Activated naive CD4-positive, alpha-beta T cell treated with anti-CD3 and anti-CD28 coated beads, Interleukin-2, amount 10 ng/mL, durations not matched to agents 7 days and 5 days (primary cell): ENCODE results near the gene SLC25A39.
"Not testable (repeated sequence)": the region's sequence is repeated elsewhere in the genome, so short reads cannot be mapped to it uniquely, and the experiment has no call there.

Experiments used
- CTCF ChIA-PET: fragments of 350-600 bp; sonication (Branson Sonifier 250); formaldehyde crosslinking; loops from one replicate; lab custom pipeline; 2021; ENCODE audit warnings: antibody characterized with exemption; lab: Charles Lee
- DNase-seq: peaks from one replicate; pipeline ENCODE4 v3.0.0-alpha.2; 2020
- H3K27ac Mint-ChIP-seq: one replicate; pipeline ENCODE4 v1.8.0; 2021; ENCODE audit warnings: mild to moderate bottlenecking, moderate library complexity, mixed read lengths
- H3K27me3 Mint-ChIP-seq: one replicate; pipeline ENCODE4 v1.8.0; 2021; ENCODE audit warnings: mild to moderate bottlenecking, mixed read lengths
- H3K36me3 Mint-ChIP-seq: one replicate; pipeline ENCODE4 v1.8.0; 2021; ENCODE audit warnings: mixed read lengths
- H3K4me1 Mint-ChIP-seq: one replicate; pipeline ENCODE4 v1.8.0; 2021; ENCODE audit warnings: mixed read lengths
- H3K4me3 Mint-ChIP-seq: one replicate; pipeline ENCODE4 v1.8.0; 2021; ENCODE audit warnings: mild to moderate bottlenecking, moderate library complexity, mixed read lengths
- H3K9me3 Mint-ChIP-seq: one replicate; pipeline ENCODE4 v1.8.0; 2021; ENCODE audit warnings: mixed read lengths

Gene SLC25A39

DNA sequence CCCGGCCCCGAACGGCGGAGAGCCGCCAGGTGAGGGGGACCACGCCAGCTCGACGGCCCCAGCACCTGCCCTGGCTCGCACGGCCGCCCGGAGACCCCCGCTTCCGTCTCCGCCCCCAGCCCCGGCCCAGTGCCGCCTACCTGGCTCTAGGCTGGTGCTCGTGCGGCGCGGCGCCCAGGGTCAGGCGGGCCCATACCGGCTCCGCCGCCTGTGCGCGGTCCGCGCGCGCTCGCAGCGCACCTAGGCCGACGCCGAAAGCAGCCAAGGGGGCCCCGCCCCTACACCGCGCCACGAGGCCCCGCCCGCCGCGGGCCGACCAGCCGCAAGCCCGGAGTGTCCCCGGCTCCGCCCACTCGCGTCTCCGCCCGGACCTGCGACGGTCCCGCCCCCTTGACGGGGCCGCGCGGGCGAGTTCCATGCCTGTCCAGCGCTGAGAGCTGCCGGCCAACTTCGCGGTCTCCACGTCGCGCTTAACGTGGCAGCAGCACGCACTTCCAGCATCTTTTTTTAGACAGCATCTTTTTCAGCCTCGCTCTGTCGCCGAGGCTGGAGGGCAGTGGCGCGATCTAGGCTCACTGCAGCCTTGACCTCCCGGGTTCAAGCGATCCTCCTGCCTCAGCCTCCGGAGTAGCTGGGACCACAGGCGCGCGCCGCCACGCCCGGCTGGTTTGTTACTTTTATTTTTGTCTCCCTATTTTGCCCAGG lies at the start of gene SLC25A39:
Gene SLC25A39 (minus strand): TSS at position 253 of the 705 bp plus-strand sequence. CDS start 1,261 bp downstream, outside the sequence.
- H3K4me3 Mint-ChIP-seq = peak within 1 kb of the TSS; percentile 87
- H3K4me1 Mint-ChIP-seq = peaks cover 35% of the 10 kb centered on the region

DNA sequence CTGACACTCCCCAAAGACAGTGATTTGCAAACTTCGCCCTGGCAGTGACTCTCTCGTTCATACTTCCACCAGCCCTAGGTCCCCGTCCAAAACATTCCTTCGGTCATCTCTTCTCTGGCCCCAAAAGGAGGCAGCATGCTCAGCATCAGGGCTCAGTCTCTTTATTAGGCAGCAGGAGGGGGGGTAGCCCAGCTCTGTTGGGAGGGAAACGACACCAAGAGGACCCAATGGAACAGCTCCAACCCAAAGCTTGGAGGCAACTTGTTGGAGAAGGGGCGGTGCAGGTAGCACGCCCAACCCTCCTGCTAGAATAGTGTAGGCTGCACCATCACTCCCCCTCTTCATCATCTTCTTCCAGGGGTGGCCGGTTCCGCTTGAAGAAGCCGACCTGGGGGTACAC lies 47.4 kb upstream of the SLC25A39 start:
- peaks cover 6% of the 10 kb centered on the region for H3K4me1 Mint-ChIP-seq
- H3K27me3 Mint-ChIP-seq = peaks cover 66% of the 10 kb centered on the region
- no peak overlapping the region for H3K4me3 Mint-ChIP-seq
- no peaks in the 10 kb centered on the region for H3K36me3 Mint-ChIP-seq
- DNase-seq = no peak
- H3K27ac Mint-ChIP-seq = no peak overlapping the region
- CTCF ChIA-PET = interaction anchor here (0.9 kb wide), 1 partner anchor 29 kb away, joined by 3 read pairs; no protein-coding TSS in a partner anchor
- H3K9me3 Mint-ChIP-seq = no peaks in the 10 kb centered on the region

More for the DNA sequence above, at the start of gene SLC25A39:
- CTCF ChIA-PET = interaction anchor here (0.9 to 4.6 kb wide), 2 partner anchors 108 to 115 kb away, joined by 3 to 30 read pairs; no protein-coding TSS in a partner anchor
- H3K27me3 Mint-ChIP-seq = no peaks in the 10 kb centered on the region
- no peaks in the 10 kb centered on the region for H3K36me3 Mint-ChIP-seq
- H3K27ac Mint-ChIP-seq = peak within 1 kb of the TSS; percentile 99
- H3K9me3 Mint-ChIP-seq = no peaks in the 10 kb centered on the region
- peak; percentile 93 for DNase-seq

- CTCF ChIA-PET = interaction anchor here (0.6 to 2.3 kb wide), 5 partner anchors 51 to 160 kb away, joined by 3 to 9 read pairs (median 4); no protein-coding TSS in a partner anchor
- not testable (repeated sequence) for H3K27ac Mint-ChIP-seq
Observed at GRCh38 chr17:44369414-44370023, 44.9 kb upstream of the SLC25A39 start.

GRCh38 chr17:44368391-44369243 lies 44.0 kb upstream of the SLC25A39 start:
- not testable (repeated sequence) for H3K4me3 Mint-ChIP-seq, H3K36me3 Mint-ChIP-seq, H3K27ac Mint-ChIP-seq, H3K9me3 Mint-ChIP-seq, H3K4me1 Mint-ChIP-seq, DNase-seq
- CTCF ChIA-PET = interaction anchor here (0.6 to 1.9 kb wide), 4 partner anchors 8 to 154 kb away, joined by 3 to 7 read pairs (median 5); no protein-coding TSS in a partner anchor
- H3K27me3 Mint-ChIP-seq = peaks cover 71% of the 10 kb centered on the region

More at GRCh38 chr17:44369414-44370023, 44.9 kb upstream of the SLC25A39 start:
- peak; percentile 44 for DNase-seq
- H3K9me3 Mint-ChIP-seq, H3K4me1 Mint-ChIP-seq, H3K36me3 Mint-ChIP-seq, H3K4me3 Mint-ChIP-seq: not testable (repeated sequence)
- peaks cover 70% of the 10 kb centered on the region for H3K27me3 Mint-ChIP-seq

DNA sequence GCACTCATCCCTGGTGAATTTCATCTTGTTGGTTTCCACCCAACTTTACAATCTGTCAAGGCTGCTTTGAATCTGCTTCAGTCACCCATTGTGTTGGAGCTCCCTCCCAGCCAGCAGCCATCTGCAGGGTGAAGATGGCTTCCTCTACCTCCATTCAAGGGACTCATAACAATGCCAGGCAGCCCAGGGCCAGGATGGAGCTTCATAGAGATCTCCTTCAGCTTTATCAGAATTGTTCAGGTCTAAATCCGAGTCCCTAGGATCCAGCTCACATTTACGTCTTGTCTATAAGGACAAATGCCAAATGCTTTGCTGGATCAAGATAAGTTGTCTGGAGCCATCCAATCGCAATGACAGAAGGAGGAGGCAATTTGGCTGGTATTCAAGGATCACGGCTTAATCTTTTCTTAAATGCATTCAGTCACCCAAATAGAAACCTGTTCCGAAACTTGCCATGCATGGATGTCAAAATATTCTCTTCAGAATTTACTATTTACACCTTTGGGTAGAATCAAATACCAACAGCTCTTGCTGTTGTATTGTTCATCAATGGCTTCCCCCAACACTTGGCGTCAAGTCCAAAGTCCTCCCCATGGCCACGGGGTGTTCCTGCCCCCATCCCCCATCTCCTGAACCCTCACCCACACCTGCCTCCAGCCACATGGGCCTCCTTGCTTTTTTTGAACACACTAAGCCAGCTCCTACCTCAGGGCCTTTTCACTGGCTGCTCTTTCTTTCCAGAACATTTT lies 42.8 kb upstream of the SLC25A39 start:
- CTCF ChIA-PET = interaction anchor here (1.8 to 1.9 kb wide), 3 partner anchors 9 to 12 kb away, joined by 4 to 7 read pairs (median 7); no protein-coding TSS in a partner anchor
- no peak overlapping the region for H3K27ac Mint-ChIP-seq

DNA sequence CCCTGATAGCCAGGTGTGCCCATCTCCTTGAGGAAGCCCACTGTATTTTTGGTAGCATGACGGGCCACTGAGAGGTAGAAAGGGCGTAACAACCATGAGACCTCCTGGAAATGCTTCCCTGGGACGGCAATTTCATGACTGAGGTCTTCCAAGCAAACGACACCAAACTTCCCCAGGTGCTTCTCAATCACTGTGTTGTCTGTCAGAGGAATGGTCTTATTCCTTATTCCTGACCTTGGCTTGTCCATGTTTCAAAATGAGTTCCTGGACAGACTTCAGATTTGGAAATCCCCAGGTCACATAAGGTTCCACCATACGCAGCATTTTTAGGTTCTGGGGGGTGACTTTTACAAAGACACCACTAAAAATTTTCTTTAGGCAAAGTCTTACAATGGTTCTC lies 40.4 kb upstream of the SLC25A39 start:
- CTCF ChIA-PET = interaction anchor here (1.1 kb wide), 1 partner anchor 12 kb away, joined by 4 read pairs; no protein-coding TSS in a partner anchor
- not testable (repeated sequence) for H3K4me3 Mint-ChIP-seq, H3K9me3 Mint-ChIP-seq, H3K4me1 Mint-ChIP-seq, DNase-seq, H3K27ac Mint-ChIP-seq, H3K36me3 Mint-ChIP-seq
- H3K27me3 Mint-ChIP-seq = peaks cover 84% of the 10 kb centered on the region

More for the DNA sequence above, 42.8 kb upstream of the SLC25A39 start:
- Mint-ChIP-seq H3K4me3 (no peak overlapping the region), H3K9me3 (no peaks in the 10 kb centered on the region), H3K4me1 (peaks cover 8% of the 10 kb centered on the region), H3K36me3 (no peaks in the 10 kb centered on the region), H3K27me3 (peaks cover 78% of the 10 kb centered on the region)
- DNase-seq = no peak

GRCh38 chr17:44363613-44364159 lies 39.1 kb upstream of the SLC25A39 start, which contains the start of gene FAM171A2:
TSS of gene FAM171A2 (minus strand) at chr17:44363853. CDS start at chr17:44363714, 139 bp downstream.
- peak; percentile 74 for DNase-seq
- H3K9me3 Mint-ChIP-seq = no peaks in the 10 kb centered on the region
- peaks cover 2% of the 10 kb centered on the region for H3K4me1 Mint-ChIP-seq
- no peak within 1 kb of the TSS for H3K27ac Mint-ChIP-seq
- peak within 1 kb of the TSS; percentile 76 for H3K4me3 Mint-ChIP-seq
- CTCF ChIA-PET = interaction anchor here (0.7 to 5.1 kb wide), 6 partner anchors 9 to 152 kb away, joined by 3 to 34 read pairs (median 4); no protein-coding TSS in a partner anchor
- peaks cover 89% of the 10 kb centered on the region for H3K27me3 Mint-ChIP-seq
- no peaks in the 10 kb centered on the region for H3K36me3 Mint-ChIP-seq

- CTCF ChIA-PET = interaction anchor here (0.7 to 5.1 kb wide), 8 partner anchors 8 to 153 kb away, joined by 3 to 34 read pairs (median 3); no protein-coding TSS in a partner anchor
- H3K27me3 Mint-ChIP-seq = peaks cover 95% of the 10 kb centered on the region
- peak; percentile 52 for DNase-seq
Observed at GRCh38 chr17:44362949-44363612, 38.5 kb upstream of the SLC25A39 start.

DNA sequence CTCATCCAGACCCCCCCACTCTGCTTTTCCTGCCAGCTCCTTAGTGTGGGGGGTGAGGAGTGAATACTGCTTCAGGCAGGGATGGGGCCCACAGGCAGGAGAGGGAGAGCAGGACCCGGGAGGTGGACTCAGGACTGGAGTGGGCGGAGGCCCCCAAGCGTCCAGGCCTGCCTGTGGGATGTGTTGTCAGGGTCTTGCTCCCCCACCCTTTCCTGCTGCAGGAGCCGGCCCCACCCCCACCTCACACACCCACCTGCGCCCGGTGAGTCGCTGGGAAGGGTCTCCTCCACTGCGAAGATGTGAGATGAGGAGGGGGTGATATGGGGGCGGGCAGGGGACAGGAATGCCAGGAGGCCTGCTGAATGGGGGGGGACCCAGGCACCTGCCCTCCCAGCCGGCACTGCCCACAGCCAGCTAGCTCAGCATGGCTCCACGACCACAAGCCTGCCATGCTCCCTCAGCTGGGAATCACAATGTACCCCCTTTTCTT lies 37.9 kb upstream of the SLC25A39 start:
- H3K36me3 Mint-ChIP-seq = no peaks in the 10 kb centered on the region
- peaks cover 2% of the 10 kb centered on the region for H3K4me1 Mint-ChIP-seq
- no peak overlapping the region for H3K27ac Mint-ChIP-seq
- CTCF ChIA-PET = interaction anchor here (0.6 to 5.1 kb wide), 6 partner anchors 8 to 152 kb away, joined by 3 to 34 read pairs (median 4); no protein-coding TSS in a partner anchor
- H3K4me3 Mint-ChIP-seq = peak overlapping the region; percentile 14
- H3K27me3 Mint-ChIP-seq = peaks cover 93% of the 10 kb centered on the region
- no peaks in the 10 kb centered on the region for H3K9me3 Mint-ChIP-seq
- no peak for DNase-seq

More at GRCh38 chr17:44362949-44363612, 38.5 kb upstream of the SLC25A39 start:
- H3K9me3 Mint-ChIP-seq = no peaks in the 10 kb centered on the region
- H3K4me1 Mint-ChIP-seq = peaks cover 2% of the 10 kb centered on the region
- H3K27ac Mint-ChIP-seq = no peak overlapping the region
- H3K4me3 Mint-ChIP-seq = peak overlapping the region; percentile 66
- no peaks in the 10 kb centered on the region for H3K36me3 Mint-ChIP-seq

DNA sequence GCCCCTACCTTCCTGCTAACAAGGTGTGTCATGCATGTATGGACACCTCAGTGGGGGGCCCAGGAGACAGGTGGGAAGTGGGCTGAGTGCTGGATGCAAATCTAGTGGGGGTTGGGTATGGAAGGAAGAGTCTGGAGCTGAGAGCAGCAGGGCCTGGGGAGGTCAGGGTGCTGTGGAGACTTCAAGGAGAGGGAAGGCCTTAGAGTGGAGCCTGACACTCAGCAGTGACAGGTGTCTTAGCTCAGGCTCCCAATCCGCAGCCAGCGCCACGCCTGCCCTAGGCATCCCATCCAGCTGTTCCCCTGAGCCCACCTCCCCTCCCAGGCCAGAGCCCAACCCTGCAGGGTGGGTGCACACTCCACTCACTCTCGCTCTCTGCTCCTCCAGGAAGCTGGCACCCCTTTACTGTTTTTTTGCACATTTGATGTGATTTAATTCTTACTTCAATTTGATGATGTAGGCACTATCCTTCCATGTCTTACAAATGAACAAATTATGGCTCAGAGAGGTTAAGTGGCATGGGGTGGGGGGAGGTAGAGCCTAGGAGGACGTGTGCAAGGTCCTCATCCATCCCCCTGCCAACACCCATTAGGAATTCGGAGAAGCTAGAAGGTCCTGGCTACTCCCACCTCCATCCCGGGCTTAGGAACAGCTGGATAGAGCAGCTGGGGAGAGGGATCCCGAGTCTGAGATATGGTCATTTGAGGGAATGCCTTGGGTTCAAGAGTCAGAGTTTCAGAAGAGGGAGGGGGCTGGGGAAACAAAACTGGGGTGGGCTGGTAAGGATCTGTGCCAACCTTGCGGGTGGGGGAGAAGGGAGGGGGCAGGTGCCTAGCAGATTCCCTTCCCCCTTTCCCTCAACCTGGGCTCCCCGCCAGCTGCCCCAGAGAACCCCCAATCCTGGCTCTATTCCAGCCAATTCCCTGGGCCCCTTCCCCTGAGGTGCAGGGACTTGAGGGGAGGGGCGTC lies 37.0 kb upstream of the SLC25A39 start:
- no peak overlapping the region for H3K27ac Mint-ChIP-seq

DNA sequence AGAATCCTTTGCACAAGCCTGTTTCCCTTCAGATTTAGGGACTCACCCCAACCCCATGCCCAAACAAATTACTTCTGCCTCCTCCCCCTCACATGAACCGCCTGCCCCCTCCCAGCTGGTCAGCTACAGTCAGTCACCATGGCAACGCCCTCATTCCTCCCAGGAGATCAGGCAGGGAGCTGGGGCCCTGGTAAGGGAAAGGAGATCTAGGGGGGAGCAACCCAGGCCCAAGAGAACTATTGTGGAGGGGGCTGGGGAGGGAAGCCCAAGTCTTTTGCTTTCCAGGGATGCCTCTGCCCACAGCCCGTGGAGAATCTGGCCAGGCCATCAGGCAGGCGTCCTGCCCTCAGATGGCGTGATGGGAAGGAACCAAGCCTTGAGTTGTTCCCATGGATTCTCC lies 36.2 kb upstream of the SLC25A39 start:
- Mint-ChIP-seq H3K36me3 (no peaks in the 10 kb centered on the region), H3K4me1 (peaks cover 2% of the 10 kb centered on the region), H3K27ac (no peak overlapping the region), H3K9me3 (no peaks in the 10 kb centered on the region), H3K27me3 (peaks cover 86% of the 10 kb centered on the region), H3K4me3 (no peak overlapping the region)
- no peak for DNase-seq
- CTCF ChIA-PET = interaction anchor here (1.0 to 5.1 kb wide), 2 partner anchors 11 to 15 kb away, joined by 4 to 34 read pairs; partner anchors contain the start of gene GRN

More for the DNA sequence above, 37.0 kb upstream of the SLC25A39 start:
- DNase-seq = no peak
- Mint-ChIP-seq H3K36me3 (no peaks in the 10 kb centered on the region), H3K4me3 (no peak overlapping the region), H3K4me1 (peaks cover 2% of the 10 kb centered on the region), H3K9me3 (no peaks in the 10 kb centered on the region), H3K27me3 (peaks cover 84% of the 10 kb centered on the region)
- CTCF ChIA-PET = interaction anchor here (0.6 to 5.1 kb wide), 2 partner anchors 12 to 21 kb away, joined by 3 to 34 read pairs; no protein-coding TSS in a partner anchor
